ENCODE results near the gene UMAD1.

DNA sequence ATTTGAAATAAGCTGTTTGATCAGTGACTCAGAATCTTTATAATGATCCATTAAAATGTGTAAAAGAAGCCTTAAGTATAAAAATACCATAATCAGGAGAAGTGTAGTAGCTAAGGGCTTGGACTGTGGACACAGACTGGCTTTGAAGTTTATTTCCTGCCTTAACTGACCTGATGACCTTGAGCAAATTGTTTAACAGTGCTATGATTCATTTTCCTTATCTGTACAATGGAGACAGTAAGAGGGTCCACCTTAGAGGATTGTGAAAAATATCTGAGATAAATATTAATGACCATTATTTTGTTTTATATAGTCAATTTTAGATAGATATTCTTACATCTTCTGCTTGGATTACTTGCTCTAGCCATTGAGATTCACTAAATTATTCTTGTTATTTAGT, 91.2 kb downstream of the UMAD1 start:
- TF ChIP-seq CTCF (IDR thresholded peaks at IDR 0.05) (no peak), POLR2A (IDR thresholded peaks at IDR 0.05) (no peak)

Measured in Peyer's patch (tissue), 4 donors.